ENCODE results near the gene TRPM1. TPM values are rescaled to one million over a fixed set of nuclear protein-coding genes. Genes with fewer than 3 reads are reported as not detected.

TRPM1 gene
- total RNA-seq, 2 experiments from 2014 or later: not detected

GRCh38 chr15:31065824-31066223, 35.7 kb downstream of the TRPM1 start:
- H3K27me3 Mint-ChIP-seq: no peaks in the 10 kb centered on the region
- ChIA-PET CTCF (no interaction called here), POLR2A (no interaction called here)
- ATAC-seq (no peak), DNase-seq (no peak)
- H3K4me1 Mint-ChIP-seq (ENCODE audit: low read depth): no peaks in the 10 kb centered on the region
- no peak for TF ChIP-seq CTCF (IDR thresholded peaks at IDR 0.05)
- H3K36me3 Mint-ChIP-seq (ENCODE audit: low read depth): no peaks in the 10 kb centered on the region
- H3K4me3 Mint-ChIP-seq: no peak overlapping the region
- no peak overlapping the region for H3K27ac Mint-ChIP-seq
- no peaks in the 10 kb centered on the region for H3K9me3 Mint-ChIP-seq
- intact Hi-C loops (cut with micrococcal nuclease): no loop called here

GRCh38 chr15:31062911-31063310, 38.6 kb downstream of the TRPM1 start:
- no peaks in the 10 kb centered on the region for H3K4me1 Mint-ChIP-seq (ENCODE audit: low read depth)
- no peaks in the 10 kb centered on the region for H3K9me3 Mint-ChIP-seq
- CTCF ChIA-PET: no interaction called here

GRCh38 chr15:31062310-31062847, 39.1 kb downstream of the TRPM1 start:
- no peaks in the 10 kb centered on the region for H3K4me1 Mint-ChIP-seq (ENCODE audit: low read depth)
- no peaks in the 10 kb centered on the region for H3K9me3 Mint-ChIP-seq
- ChIA-PET POLR2A (no interaction called here), CTCF (no interaction called here)
- intact Hi-C loops (cut with micrococcal nuclease): no loop called here
- ATAC-seq (no peak), DNase-seq (no peak)
- H3K27ac Mint-ChIP-seq: no peak overlapping the region
- TF ChIP-seq CTCF (IDR thresholded peaks at IDR 0.05): no peak
- H3K27me3 Mint-ChIP-seq: no peaks in the 10 kb centered on the region
- no peaks in the 10 kb centered on the region for H3K36me3 Mint-ChIP-seq (ENCODE audit: low read depth)
- H3K4me3 Mint-ChIP-seq: no peak overlapping the region

More at GRCh38 chr15:31062911-31063310, 38.6 kb downstream of the TRPM1 start:
- intact Hi-C loops (cut with micrococcal nuclease): no loop called here
- no peaks in the 10 kb centered on the region for H3K36me3 Mint-ChIP-seq (ENCODE audit: low read depth)
- no peak for DNase-seq
- no peak overlapping the region for H3K4me3 Mint-ChIP-seq
- no peak for TF ChIP-seq CTCF (IDR thresholded peaks at IDR 0.05)
- POLR2A ChIA-PET: no interaction called here
- no peak for ATAC-seq
- no peaks in the 10 kb centered on the region for H3K27me3 Mint-ChIP-seq
- no peak overlapping the region for H3K27ac Mint-ChIP-seq

GRCh38 chr15:31060429-31061140, 40.9 kb downstream of the TRPM1 start:
- Mint-ChIP-seq H3K27me3 (no peaks in the 10 kb centered on the region), H3K27ac (no peak overlapping the region), H3K4me3 (no peak overlapping the region), H3K36me3 (ENCODE audit: low read depth) (no peaks in the 10 kb centered on the region), H3K9me3 (peaks cover 4% of the 10 kb centered on the region), H3K4me1 (ENCODE audit: low read depth) (no peaks in the 10 kb centered on the region)
- POLR2A ChIA-PET: no interaction called here
- no peak for TF ChIP-seq CTCF (IDR thresholded peaks at IDR 0.05)
- CTCF ChIA-PET: no interaction called here
- intact Hi-C loops (cut with micrococcal nuclease): no loop called here
- DNase-seq (no peak), ATAC-seq (no peak)

- H3K9me3 Mint-ChIP-seq: peaks cover 4% of the 10 kb centered on the region
- CTCF ChIA-PET: no interaction called here
- no peaks in the 10 kb centered on the region for H3K27me3 Mint-ChIP-seq
- ATAC-seq: no peak
- H3K4me1 Mint-ChIP-seq (ENCODE audit: low read depth): no peaks in the 10 kb centered on the region
- no peak for DNase-seq
- TF ChIP-seq CTCF (IDR thresholded peaks at IDR 0.05): no peak
- intact Hi-C loops (cut with micrococcal nuclease): no loop called here
- H3K4me3 Mint-ChIP-seq: no peak overlapping the region
- H3K27ac Mint-ChIP-seq: no peak overlapping the region
- no peaks in the 10 kb centered on the region for H3K36me3 Mint-ChIP-seq (ENCODE audit: low read depth)
- POLR2A ChIA-PET: no interaction called here
These were observed 43.1 kb downstream of the TRPM1 start for GRCh38 chr15:31058236-31058962.

All from activated CD8-positive, alpha-beta T cell treated with anti-CD3 and anti-CD28 coated beads for 36 hours (primary cell).